Liver (tissue), 9 donors: ENCODE measurements around the gene CFH. TPM values are rescaled to one million over a fixed set of nuclear protein-coding genes. Genes with fewer than 3 reads are reported as not detected.

Source experiments
- DNase-seq: peaks from one replicate; pipeline ENCODE4 v3.0.0-alpha.2; 2017; ENCODE audit warnings: low spot score
- H3K27ac ChIP-seq, 2 donors: one replicate each; pipeline ENCODE4 v1.7.0; 2013; ENCODE audit warnings: inconsistent platforms in 2 of 2, low read length in 2 of 2, control low read depth in 1 of 2, low read depth in 1 of 2, mild to moderate bottlenecking in 1 of 2
- H3K27me3 ChIP-seq, 4 donors: one replicate each; pipeline versions ENCODE4 v1.6.1 to v1.7.0; 2013; ENCODE audit warnings: low read length in 3 of 4, inconsistent platforms in 1 of 4, mild to moderate bottlenecking in 1 of 4, moderate library complexity in 1 of 4; ENCODE audit not compliant: control insufficient read depth in 4 of 4, insufficient read depth in 4 of 4
- H3K36me3 ChIP-seq, 4 donors: one replicate each; pipeline versions ENCODE4 v1.6.1 to v1.7.0; 2013; ENCODE audit warnings: low read length in 3 of 4, mild to moderate bottlenecking in 3 of 4, low read depth in 1 of 4, moderate library complexity in 1 of 4; ENCODE audit not compliant: control insufficient read depth in 4 of 4, insufficient read depth in 3 of 4
- H3K4me1 ChIP-seq, 4 donors: one replicate each; pipeline versions ENCODE4 v1.6.1 to v1.7.0; 2013; ENCODE audit warnings: low read length in 3 of 4, mild to moderate bottlenecking in 3 of 4, moderate library complexity in 1 of 4; ENCODE audit not compliant: control insufficient read depth in 4 of 4, insufficient read depth in 4 of 4
- H3K4me3 ChIP-seq, 3 donors: one replicate each; pipeline versions ENCODE4 v1.6.1 to v1.7.0; 2013; ENCODE audit warnings: low read length in 3 of 3, control low read depth in 1 of 3, low read depth in 1 of 3, mild to moderate bottlenecking in 1 of 3
- H3K9ac ChIP-seq, 2 donors: one replicate each; pipeline ENCODE4 v1.7.0; 2013; ENCODE audit warnings: low read length in 2 of 2, mild to moderate bottlenecking in 2 of 2, moderate library complexity in 2 of 2, control low read depth in 1 of 2, low read depth in 1 of 2
- H3K9me3 ChIP-seq, 4 donors: one replicate each; pipeline versions ENCODE4 v1.6.1 to v1.7.0; 2013; ENCODE audit warnings: low read length in 3 of 4; ENCODE audit not compliant: control insufficient read depth in 4 of 4
- EGR1 ChIP-seq, 2 donors: IDR thresholded peaks; 2 replicates each; pipeline ENCODE4 v1.6.1; 2016 to 2018; ENCODE audit warnings: antibody characterized with exemption in 2 of 2, low read depth in 2 of 2
- FOXA1 ChIP-seq: IDR thresholded peaks from 2 replicates; pipeline ENCODE4 v1.6.1; 2016; ENCODE audit warnings: antibody characterized with exemption
- FOXA2 ChIP-seq: IDR thresholded peaks from 2 replicates; pipeline ENCODE4 v1.6.1; 2016; ENCODE audit warnings: antibody characterized with exemption
- GABPA ChIP-seq, 2 donors: IDR thresholded peaks in 1 of 2; conservative IDR thresholded peaks in 1 of 2; 2 replicates each; pipeline ENCODE4 v1.6.1; 2016; ENCODE audit warnings: antibody characterized with exemption in 2 of 2, mild to moderate bottlenecking in 1 of 2, moderate library complexity in 1 of 2
- HNF4A ChIP-seq, 2 donors: conservative IDR thresholded peaks; 2 replicates each; pipeline ENCODE4 v1.6.1; 2016; ENCODE audit warnings: antibody characterized with exemption in 2 of 2, mild to moderate bottlenecking in 2 of 2
- HNF4G ChIP-seq: IDR thresholded peaks from 2 replicates; pipeline ENCODE4 v1.6.1; 2016; ENCODE audit warnings: antibody characterized with exemption
- JUND ChIP-seq, 2 donors: IDR thresholded peaks; 2 replicates each; pipeline ENCODE4 v1.6.1; 2016; ENCODE audit warnings: antibody characterized with exemption in 2 of 2
- NR2F2 ChIP-seq: IDR thresholded peaks from 2 replicates; pipeline ENCODE4 v1.6.1; 2016; ENCODE audit warnings: antibody characterized with exemption
- RAD21 ChIP-seq, 2 donors: IDR thresholded peaks; 2 replicates each; pipeline ENCODE4 v1.6.1; 2016; ENCODE audit warnings: antibody characterized with exemption in 2 of 2, mild to moderate bottlenecking in 2 of 2
- RXRA ChIP-seq, 2 donors: IDR thresholded peaks; 2 replicates each; pipeline ENCODE4 v1.6.1; 2017 to 2018; ENCODE audit warnings: antibody characterized with exemption in 2 of 2, mild to moderate bottlenecking in 1 of 2
- SP1 ChIP-seq: IDR thresholded peaks from 2 replicates; pipeline ENCODE4 v1.6.1; 2018; ENCODE audit warnings: antibody characterized with exemption, mild to moderate bottlenecking
- TAF1 ChIP-seq: conservative IDR thresholded peaks from 2 replicates; pipeline ENCODE4 v1.6.1; 2016; ENCODE audit warnings: antibody characterized with exemption, mild to moderate bottlenecking
- YY1 ChIP-seq: IDR thresholded peaks from 2 replicates; pipeline ENCODE4 v1.6.1; 2016; ENCODE audit warnings: antibody characterized with exemption, mild to moderate bottlenecking
- WGBS: extraction: QIAGEN DNeasy Blood & Tissue Kit; methylation state at CpG from one replicate; pipeline ENCODE4 v1.1.7; 2013; 5-methylcytosine and 5-hydroxymethylcytosine counted together
- polyA plus RNA-seq, 2 donors: library from polyadenylated mRNA; stranded (reverse) in 1 of 2; unstranded in 1 of 2; fragments of 200-250 nt in 1 of 2; fragments of >200 nt in 1 of 2; fragmentation: Nextera tagmentation in 1 of 2; extraction: Ambion mirVana in 1 of 2; gene quantifications; one replicate each; pipeline versions ENCODE4 v1.2.1 to v1.2.3, GENCODE V29; 2013 to 2015
- total RNA-seq, 2 donors: library from RNA; depleted of rRNA; stranded (reverse); fragments of >200 nt; gene quantifications; one replicate each; pipeline ENCODE4 v1.2.3, GENCODE V29; 2014
- TF ChIP-seq, protein P1 (sequence below): IDR thresholded peaks from 2 replicates; pipeline ENCODE4 v1.6.1; 2016; ENCODE audit warnings: antibody characterized with exemption
- TF ChIP-seq, protein P2 (sequence below): IDR thresholded peaks from 2 replicates; pipeline ENCODE4 v1.6.1; 2016; ENCODE audit warnings: antibody characterized with exemption
- TF ChIP-seq, protein P3 (sequence below): fragments of 150-350 bp; IDR thresholded peaks from 2 replicates; pipeline ENCODE4 v1.5.1; 2017; ENCODE audit warnings: improper control_type of control experiment, low read depth, low read length; ENCODE audit not compliant: missing input control
- TF ChIP-seq, protein P4 (sequence below): IDR thresholded peaks from 2 replicates; pipeline ENCODE4 v1.6.1; 2016; ENCODE audit warnings: antibody characterized with exemption, mild to moderate bottlenecking
- TF ChIP-seq, protein P5 (sequence below): IDR thresholded peaks from 2 replicates; pipeline ENCODE4 v1.6.1; 2016; ENCODE audit warnings: antibody characterized with exemption
- donor health status: healthy.
- donor health status: healthy.
- donor health status: healthy.
- donor health status: healthy.
- donor health status: healthy.

The CFH gene
- total and polyA plus RNA-seq, 4 donors: 554 to 1,479 (median 782) TPM

DNA sequence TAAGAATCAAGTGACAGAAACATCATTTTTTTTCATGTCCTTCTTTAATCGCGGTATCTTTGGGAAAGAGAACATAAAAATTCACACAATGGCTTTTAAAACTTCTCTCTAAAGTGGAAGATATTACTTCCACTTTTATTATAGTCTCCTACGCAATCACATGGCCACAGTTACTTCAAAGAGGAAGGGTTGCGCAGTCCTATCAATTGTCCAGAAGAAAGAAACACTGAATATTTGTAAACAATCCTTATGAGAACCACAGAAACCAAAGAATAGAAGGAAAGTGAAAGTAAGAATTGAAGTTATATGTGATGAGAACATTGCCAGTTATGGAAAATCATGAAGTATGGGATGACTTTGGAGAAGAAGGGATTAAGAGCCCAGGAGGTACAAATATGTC, 32.6 kb downstream of the CFH start:
- H3K9ac ChIP-seq: no peak overlapping the region
- TF ChIP-seq RAD21 (IDR thresholded peaks at IDR 0.05): no peak
- TF ChIP-seq JUND (IDR thresholded peaks at IDR 0.05): no peak
- TF ChIP-seq SP1: no peak
- TF ChIP-seq TAF1: no peak
- TF ChIP-seq, protein P1, sequence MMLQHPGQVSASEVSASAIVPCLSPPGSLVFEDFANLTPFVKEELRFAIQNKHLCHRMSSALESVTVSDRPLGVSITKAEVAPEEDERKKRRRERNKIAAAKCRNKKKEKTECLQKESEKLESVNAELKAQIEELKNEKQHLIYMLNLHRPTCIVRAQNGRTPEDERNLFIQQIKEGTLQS: no peak
- no peak for TF ChIP-seq RXRA (IDR thresholded peaks at IDR 0.05)
- no peak for TF ChIP-seq GABPA (IDR thresholded peaks at IDR 0.05 in 1 of 2, conservative IDR thresholded peaks at IDR 0.05 in 1 of 2)
- no peak for TF ChIP-seq FOXA2
- TF ChIP-seq, protein P2, sequence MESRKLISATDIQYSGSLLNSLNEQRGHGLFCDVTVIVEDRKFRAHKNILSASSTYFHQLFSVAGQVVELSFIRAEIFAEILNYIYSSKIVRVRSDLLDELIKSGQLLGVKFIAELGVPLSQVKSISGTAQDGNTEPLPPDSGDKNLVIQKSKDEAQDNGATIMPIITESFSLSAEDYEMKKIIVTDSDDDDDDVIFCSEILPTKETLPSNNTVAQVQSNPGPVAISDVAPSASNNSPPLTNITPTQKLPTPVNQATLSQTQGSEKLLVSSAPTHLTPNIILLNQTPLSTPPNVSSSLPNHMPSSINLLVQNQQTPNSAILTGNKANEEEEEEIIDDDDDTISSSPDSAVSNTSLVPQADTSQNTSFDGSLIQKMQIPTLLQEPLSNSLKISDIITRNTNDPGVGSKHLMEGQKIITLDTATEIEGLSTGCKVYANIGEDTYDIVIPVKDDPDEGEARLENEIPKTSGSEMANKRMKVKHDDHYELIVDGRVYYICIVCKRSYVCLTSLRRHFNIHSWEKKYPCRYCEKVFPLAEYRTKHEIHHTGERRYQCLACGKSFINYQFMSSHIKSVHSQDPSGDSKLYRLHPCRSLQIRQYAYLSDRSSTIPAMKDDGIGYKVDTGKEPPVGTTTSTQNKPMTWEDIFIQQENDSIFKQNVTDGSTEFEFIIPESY: no peak
- no peak for TF ChIP-seq FOXA1
- TF ChIP-seq, protein P3, sequence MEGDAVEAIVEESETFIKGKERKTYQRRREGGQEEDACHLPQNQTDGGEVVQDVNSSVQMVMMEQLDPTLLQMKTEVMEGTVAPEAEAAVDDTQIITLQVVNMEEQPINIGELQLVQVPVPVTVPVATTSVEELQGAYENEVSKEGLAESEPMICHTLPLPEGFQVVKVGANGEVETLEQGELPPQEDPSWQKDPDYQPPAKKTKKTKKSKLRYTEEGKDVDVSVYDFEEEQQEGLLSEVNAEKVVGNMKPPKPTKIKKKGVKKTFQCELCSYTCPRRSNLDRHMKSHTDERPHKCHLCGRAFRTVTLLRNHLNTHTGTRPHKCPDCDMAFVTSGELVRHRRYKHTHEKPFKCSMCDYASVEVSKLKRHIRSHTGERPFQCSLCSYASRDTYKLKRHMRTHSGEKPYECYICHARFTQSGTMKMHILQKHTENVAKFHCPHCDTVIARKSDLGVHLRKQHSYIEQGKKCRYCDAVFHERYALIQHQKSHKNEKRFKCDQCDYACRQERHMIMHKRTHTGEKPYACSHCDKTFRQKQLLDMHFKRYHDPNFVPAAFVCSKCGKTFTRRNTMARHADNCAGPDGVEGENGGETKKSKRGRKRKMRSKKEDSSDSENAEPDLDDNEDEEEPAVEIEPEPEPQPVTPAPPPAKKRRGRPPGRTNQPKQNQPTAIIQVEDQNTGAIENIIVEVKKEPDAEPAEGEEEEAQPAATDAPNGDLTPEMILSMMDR: no peak
- TF ChIP-seq NR2F2: no peak
- no peak overlapping the region for H3K4me3 ChIP-seq
- 89% methylated on average over 4 of the region's 4 CpGs for WGBS
- no peaks in the 10 kb centered on the region for H3K27me3 ChIP-seq
- no peak for DNase-seq
- peaks cover 1 to 77% (median 39%) of the 10 kb centered on the region in 4 donors for H3K36me3 ChIP-seq
- H3K9me3 ChIP-seq: no peaks in the 10 kb centered on the region
- H3K4me1 ChIP-seq: peaks cover 0 to 2% (median 0%) of the 10 kb centered on the region in 4 donors
- H3K27ac ChIP-seq: no peak overlapping the region

DNA sequence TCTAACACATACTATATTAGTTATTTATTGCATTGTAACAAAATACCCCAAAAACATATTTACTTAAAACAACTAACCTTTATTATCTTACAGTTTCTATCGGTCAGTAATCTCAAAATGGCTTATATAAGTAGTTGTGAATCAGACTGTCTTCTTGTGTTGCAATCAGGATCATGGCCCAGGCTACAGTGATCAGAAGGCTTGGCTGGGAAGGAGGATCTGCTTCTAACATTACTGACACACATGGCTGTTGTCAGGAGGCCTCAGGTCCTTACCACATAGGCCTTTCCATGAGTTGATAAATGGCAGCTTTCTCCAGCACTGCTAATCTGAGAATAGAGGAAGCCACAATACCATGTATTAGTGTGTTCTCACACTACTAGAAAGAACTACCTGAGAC, 33.7 kb downstream of the CFH start:
- Histone ChIP-seq H3K27ac (no peak overlapping the region), H3K4me3 (no peak overlapping the region), H3K27me3 (no peaks in the 10 kb centered on the region), H3K4me1 (peaks cover 0 to 2% (median 0%) of the 10 kb centered on the region in 4 donors), H3K36me3 (peaks cover 0 to 76% (median 38%) of the 10 kb centered on the region in 4 donors), H3K9ac (no peak overlapping the region), H3K9me3 (no peaks in the 10 kb centered on the region)
- WGBS: 90% methylated on average over 1 of the region's 1 CpG
- TF ChIP-seq RAD21 (IDR thresholded peaks at IDR 0.05): no peak
- no peak for TF ChIP-seq GABPA (IDR thresholded peaks at IDR 0.05 in 1 of 2, conservative IDR thresholded peaks at IDR 0.05 in 1 of 2)
- no peak for TF ChIP-seq RXRA (IDR thresholded peaks at IDR 0.05)
- TF ChIP-seq, protein P3: no peak
- TF ChIP-seq SP1: no peak
- TF ChIP-seq FOXA1: no peak
- TF ChIP-seq HNF4G: no peak
- TF ChIP-seq NR2F2: no peak
- TF ChIP-seq, protein P1: no peak
- no peak for TF ChIP-seq HNF4A (conservative IDR thresholded peaks at IDR 0.05)
- TF ChIP-seq FOXA2: no peak
- no peak for TF ChIP-seq JUND (IDR thresholded peaks at IDR 0.05)
- TF ChIP-seq YY1: no peak
- TF ChIP-seq, protein P4, sequence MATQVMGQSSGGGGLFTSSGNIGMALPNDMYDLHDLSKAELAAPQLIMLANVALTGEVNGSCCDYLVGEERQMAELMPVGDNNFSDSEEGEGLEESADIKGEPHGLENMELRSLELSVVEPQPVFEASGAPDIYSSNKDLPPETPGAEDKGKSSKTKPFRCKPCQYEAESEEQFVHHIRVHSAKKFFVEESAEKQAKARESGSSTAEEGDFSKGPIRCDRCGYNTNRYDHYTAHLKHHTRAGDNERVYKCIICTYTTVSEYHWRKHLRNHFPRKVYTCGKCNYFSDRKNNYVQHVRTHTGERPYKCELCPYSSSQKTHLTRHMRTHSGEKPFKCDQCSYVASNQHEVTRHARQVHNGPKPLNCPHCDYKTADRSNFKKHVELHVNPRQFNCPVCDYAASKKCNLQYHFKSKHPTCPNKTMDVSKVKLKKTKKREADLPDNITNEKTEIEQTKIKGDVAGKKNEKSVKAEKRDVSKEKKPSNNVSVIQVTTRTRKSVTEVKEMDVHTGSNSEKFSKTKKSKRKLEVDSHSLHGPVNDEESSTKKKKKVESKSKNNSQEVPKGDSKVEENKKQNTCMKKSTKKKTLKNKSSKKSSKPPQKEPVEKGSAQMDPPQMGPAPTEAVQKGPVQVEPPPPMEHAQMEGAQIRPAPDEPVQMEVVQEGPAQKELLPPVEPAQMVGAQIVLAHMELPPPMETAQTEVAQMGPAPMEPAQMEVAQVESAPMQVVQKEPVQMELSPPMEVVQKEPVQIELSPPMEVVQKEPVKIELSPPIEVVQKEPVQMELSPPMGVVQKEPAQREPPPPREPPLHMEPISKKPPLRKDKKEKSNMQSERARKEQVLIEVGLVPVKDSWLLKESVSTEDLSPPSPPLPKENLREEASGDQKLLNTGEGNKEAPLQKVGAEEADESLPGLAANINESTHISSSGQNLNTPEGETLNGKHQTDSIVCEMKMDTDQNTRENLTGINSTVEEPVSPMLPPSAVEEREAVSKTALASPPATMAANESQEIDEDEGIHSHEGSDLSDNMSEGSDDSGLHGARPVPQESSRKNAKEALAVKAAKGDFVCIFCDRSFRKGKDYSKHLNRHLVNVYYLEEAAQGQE: no peak
- TF ChIP-seq, protein P5, sequence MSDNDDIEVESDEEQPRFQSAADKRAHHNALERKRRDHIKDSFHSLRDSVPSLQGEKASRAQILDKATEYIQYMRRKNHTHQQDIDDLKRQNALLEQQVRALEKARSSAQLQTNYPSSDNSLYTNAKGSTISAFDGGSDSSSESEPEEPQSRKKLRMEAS: no peak
- TF ChIP-seq, protein P2: no peak
- no peak for TF ChIP-seq EGR1 (IDR thresholded peaks at IDR 0.05; ENCODE audit: low read depth in 2 of 2)
- no peak for TF ChIP-seq TAF1
- DNase-seq: no peak
